ENCODE data around the gene MYH16.
"Not testable (repeated sequence)": the region's sequence is repeated elsewhere in the genome, so short reads cannot be mapped to it uniquely, and the experiment has no call there.

DNA sequence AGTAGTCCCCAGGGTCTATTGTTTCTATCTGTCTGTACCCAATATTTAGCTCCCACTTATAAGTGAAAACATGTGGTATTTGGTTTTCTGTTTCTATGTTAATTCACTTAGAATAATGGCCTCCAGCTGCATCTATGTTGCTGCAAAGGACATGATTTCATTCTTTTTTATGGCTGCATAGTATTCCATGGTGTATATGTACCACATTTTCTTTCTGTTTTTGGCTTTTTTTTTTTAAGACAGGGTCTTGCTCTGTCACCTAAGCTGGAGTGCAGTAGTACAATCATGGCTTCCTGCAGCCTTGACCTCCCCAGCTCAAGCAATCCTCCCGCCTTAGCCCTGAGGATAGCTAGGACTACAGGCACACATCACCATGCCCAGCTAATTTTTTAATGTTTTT is 34.8 kb upstream of the MYH16 start:
- TF ChIP-seq POLR2A, EP300, POLR2AphosphoS5 (IDR thresholded peaks at IDR 0.05): not testable (repeated sequence)
- TF ChIP-seq, protein P1, sequence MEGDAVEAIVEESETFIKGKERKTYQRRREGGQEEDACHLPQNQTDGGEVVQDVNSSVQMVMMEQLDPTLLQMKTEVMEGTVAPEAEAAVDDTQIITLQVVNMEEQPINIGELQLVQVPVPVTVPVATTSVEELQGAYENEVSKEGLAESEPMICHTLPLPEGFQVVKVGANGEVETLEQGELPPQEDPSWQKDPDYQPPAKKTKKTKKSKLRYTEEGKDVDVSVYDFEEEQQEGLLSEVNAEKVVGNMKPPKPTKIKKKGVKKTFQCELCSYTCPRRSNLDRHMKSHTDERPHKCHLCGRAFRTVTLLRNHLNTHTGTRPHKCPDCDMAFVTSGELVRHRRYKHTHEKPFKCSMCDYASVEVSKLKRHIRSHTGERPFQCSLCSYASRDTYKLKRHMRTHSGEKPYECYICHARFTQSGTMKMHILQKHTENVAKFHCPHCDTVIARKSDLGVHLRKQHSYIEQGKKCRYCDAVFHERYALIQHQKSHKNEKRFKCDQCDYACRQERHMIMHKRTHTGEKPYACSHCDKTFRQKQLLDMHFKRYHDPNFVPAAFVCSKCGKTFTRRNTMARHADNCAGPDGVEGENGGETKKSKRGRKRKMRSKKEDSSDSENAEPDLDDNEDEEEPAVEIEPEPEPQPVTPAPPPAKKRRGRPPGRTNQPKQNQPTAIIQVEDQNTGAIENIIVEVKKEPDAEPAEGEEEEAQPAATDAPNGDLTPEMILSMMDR (IDR thresholded peaks at IDR 0.05) = not testable (repeated sequence)

All from gastroesophageal sphincter (tissue), 3 donors.